Germinal center (tissue), 1 donor: ENCODE measurements around the gene INPP5A.
"Not testable (repeated sequence)": the region's sequence is repeated elsewhere in the genome, so short reads cannot be mapped to it uniquely, and the experiment has no call there.

Source experiments
- DNase-seq: peaks from one replicate; pipeline ENCODE4 v3.0.0; 2012; ENCODE audit warnings: mixed read lengths, low spot score

The INPP5A gene

GRCh38 chr10:132678436-132679216 is 141.0 kb downstream of the INPP5A start:
- DNase-seq: no peak

GRCh38 chr10:132679217-132679595 is 141.6 kb downstream of the INPP5A start:
- DNase-seq: no peak

- DNase-seq: no peak
Measured at GRCh38 chr10:132679640-132680039, 142.1 kb downstream of the INPP5A start.

GRCh38 chr10:132680741-132681140 is 143.2 kb downstream of the INPP5A start:
- not testable (repeated sequence) for DNase-seq

GRCh38 chr10:132681858-132682755 is 144.5 kb downstream of the INPP5A start:
- DNase-seq: no peak

GRCh38 chr10:132684164-132684891 is 146.7 kb downstream of the INPP5A start:
- no peak for DNase-seq

- DNase-seq: no peak
Measured at GRCh38 chr10:132685101-132685891, 147.7 kb downstream of the INPP5A start.

GRCh38 chr10:132685921-132686680 is 148.5 kb downstream of the INPP5A start:
- no peak for DNase-seq

- no peak for DNase-seq
Measured at GRCh38 chr10:132687181-132687892, 149.8 kb downstream of the INPP5A start.

GRCh38 chr10:132687893-132688579 is 150.4 kb downstream of the INPP5A start:
- DNase-seq: no peak

GRCh38 chr10:132688580-132689420 is 151.2 kb downstream of the INPP5A start:
- DNase-seq: no peak

GRCh38 chr10:132689721-132690360 is 152.3 kb downstream of the INPP5A start:
- DNase-seq: no peak

GRCh38 chr10:132690401-132690800 is 152.8 kb downstream of the INPP5A start:
- no peak for DNase-seq

GRCh38 chr10:132690821-132691610 is 153.4 kb downstream of the INPP5A start:
- no peak for DNase-seq

- DNase-seq: no peak
Measured at GRCh38 chr10:132691711-132692153, 154.1 kb downstream of the INPP5A start.

GRCh38 chr10:132692311-132692710 is 154.7 kb downstream of the INPP5A start:
- DNase-seq: no peak

GRCh38 chr10:132693676-132694075 is 156.1 kb downstream of the INPP5A start:
- DNase-seq: no peak
